HepG2 (cell line): Measurements from ENCODE around the gene ZBTB21.

ENCODE experiments used
- CBX5 ChIP-seq: sonication (generic); formaldehyde crosslinking; IDR thresholded peaks from 2 replicates; pipeline ENCODE4 v1.4.0; 2020; ENCODE audit warnings: missing genetic modification reagents, borderline replicate concordance
- CTCF ChIP-seq: sonication (generic); formaldehyde crosslinking; IDR thresholded peaks from 2 replicates; pipeline ENCODE4 v1.5.0; 2020; ENCODE audit warnings: mild to moderate bottlenecking, missing genetic modification reagents, moderate library complexity
- HDAC2 ChIP-seq: sonication (generic); formaldehyde crosslinking; IDR thresholded peaks from 2 replicates; pipeline ENCODE4 v1.4.0; 2020; ENCODE audit warnings: missing genetic modification reagents
- POLR2AphosphoS5 ChIP-seq: IDR thresholded peaks from 2 replicates; pipeline ENCODE4 v1.6.1; 2012; ENCODE audit warnings: low read depth, low read length
- ZBTB2 ChIP-seq: sonication (generic); formaldehyde crosslinking; IDR thresholded peaks from 2 replicates; pipeline ENCODE4 v1.8.0; 2022; ENCODE audit warnings: low read depth, missing genetic modification reagents
- ZFP36L1 ChIP-seq: sonication (generic); formaldehyde crosslinking; IDR thresholded peaks from 2 replicates; pipeline ENCODE4 v1.8.0; 2022; ENCODE audit warnings: mild to moderate bottlenecking, missing genetic modification reagents, moderate library complexity
- ZHX1 ChIP-seq: sonication (generic); formaldehyde crosslinking; IDR thresholded peaks from 2 replicates; pipeline ENCODE4 v1.8.1; 2022; ENCODE audit warnings: low read depth, mild to moderate bottlenecking, missing genetic modification reagents
- ZNF138 ChIP-seq: sonication (generic); formaldehyde crosslinking; IDR thresholded peaks from 2 replicates; pipeline ENCODE4 v1.5.0; 2020; ENCODE audit warnings: mild to moderate bottlenecking, low read depth, missing genetic modification reagents
- ZNF333 ChIP-seq: sonication (generic); formaldehyde crosslinking; IDR thresholded peaks from 2 replicates; pipeline ENCODE4 v1.4.0; 2020; ENCODE audit warnings: mild to moderate bottlenecking, missing genetic modification reagents, borderline replicate concordance
- TF ChIP-seq, protein P1 (sequence below): sonication (generic); formaldehyde crosslinking; IDR thresholded peaks from 2 replicates; pipeline ENCODE4 v1.4.0; 2020; ENCODE audit warnings: missing genetic modification reagents, borderline replicate concordance
- TF ChIP-seq, protein P2 (sequence below): sonication (generic); formaldehyde crosslinking; IDR thresholded peaks from 2 replicates; pipeline ENCODE4 v1.4.0; 2020; ENCODE audit warnings: missing genetic modification reagents, mild to moderate bottlenecking, borderline replicate concordance

DNA sequence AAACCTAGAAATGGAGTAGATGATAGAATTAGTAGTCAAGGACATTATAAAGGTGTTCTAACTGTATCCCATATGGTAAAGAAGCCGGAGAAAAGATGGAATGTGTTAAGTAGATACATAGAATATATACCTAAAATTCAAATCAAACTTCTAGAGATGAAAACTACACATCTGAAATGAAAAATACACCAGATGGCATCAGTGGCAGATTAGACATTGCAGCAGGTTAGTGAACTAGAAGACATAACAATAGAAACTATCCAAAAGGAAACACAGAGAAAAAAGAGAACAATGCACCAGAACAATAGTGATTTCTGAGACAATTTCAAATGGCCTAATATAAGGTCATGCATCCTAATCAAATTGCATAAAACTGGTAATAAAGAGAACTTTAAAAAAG is 26.9 kb downstream of the ZBTB21 start:
- TF ChIP-seq POLR2AphosphoS5: no peak
- no peak for TF ChIP-seq ZNF333 (CRISPR knock-in tag)
- TF ChIP-seq ZHX1 (CRISPR knock-in tag): no peak
- TF ChIP-seq, protein P1, sequence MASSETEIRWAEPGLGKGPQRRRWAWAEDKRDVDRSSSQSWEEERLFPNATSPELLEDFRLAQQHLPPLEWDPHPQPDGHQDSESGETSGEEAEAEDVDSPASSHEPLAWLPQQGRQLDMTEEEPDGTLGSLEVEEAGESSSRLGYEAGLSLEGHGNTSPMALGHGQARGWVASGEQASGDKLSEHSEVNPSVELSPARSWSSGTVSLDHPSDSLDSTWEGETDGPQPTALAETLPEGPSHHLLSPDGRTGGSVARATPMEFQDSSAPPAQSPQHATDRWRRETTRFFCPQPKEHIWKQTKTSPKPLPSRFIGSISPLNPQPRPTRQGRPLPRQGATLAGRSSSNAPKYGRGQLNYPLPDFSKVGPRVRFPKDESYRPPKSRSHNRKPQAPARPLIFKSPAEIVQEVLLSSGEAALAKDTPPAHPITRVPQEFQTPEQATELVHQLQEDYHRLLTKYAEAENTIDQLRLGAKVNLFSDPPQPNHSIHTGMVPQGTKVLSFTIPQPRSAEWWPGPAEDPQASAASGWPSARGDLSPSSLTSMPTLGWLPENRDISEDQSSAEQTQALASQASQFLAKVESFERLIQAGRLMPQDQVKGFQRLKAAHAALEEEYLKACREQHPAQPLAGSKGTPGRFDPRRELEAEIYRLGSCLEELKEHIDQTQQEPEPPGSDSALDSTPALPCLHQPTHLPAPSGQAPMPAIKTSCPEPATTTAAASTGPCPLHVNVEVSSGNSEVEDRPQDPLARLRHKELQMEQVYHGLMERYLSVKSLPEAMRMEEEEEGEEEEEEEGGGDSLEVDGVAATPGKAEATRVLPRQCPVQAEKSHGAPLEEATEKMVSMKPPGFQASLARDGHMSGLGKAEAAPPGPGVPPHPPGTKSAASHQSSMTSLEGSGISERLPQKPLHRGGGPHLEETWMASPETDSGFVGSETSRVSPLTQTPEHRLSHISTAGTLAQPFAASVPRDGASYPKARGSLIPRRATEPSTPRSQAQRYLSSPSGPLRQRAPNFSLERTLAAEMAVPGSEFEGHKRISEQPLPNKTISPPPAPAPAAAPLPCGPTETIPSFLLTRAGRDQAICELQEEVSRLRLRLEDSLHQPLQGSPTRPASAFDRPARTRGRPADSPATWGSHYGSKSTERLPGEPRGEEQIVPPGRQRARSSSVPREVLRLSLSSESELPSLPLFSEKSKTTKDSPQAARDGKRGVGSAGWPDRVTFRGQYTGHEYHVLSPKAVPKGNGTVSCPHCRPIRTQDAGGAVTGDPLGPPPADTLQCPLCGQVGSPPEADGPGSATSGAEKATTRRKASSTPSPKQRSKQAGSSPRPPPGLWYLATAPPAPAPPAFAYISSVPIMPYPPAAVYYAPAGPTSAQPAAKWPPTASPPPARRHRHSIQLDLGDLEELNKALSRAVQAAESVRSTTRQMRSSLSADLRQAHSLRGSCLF (CRISPR knock-in tag): no peak
- no peak for TF ChIP-seq CTCF (CRISPR knock-in tag)
- TF ChIP-seq ZFP36L1 (CRISPR knock-in tag): no peak
- TF ChIP-seq, protein P2, sequence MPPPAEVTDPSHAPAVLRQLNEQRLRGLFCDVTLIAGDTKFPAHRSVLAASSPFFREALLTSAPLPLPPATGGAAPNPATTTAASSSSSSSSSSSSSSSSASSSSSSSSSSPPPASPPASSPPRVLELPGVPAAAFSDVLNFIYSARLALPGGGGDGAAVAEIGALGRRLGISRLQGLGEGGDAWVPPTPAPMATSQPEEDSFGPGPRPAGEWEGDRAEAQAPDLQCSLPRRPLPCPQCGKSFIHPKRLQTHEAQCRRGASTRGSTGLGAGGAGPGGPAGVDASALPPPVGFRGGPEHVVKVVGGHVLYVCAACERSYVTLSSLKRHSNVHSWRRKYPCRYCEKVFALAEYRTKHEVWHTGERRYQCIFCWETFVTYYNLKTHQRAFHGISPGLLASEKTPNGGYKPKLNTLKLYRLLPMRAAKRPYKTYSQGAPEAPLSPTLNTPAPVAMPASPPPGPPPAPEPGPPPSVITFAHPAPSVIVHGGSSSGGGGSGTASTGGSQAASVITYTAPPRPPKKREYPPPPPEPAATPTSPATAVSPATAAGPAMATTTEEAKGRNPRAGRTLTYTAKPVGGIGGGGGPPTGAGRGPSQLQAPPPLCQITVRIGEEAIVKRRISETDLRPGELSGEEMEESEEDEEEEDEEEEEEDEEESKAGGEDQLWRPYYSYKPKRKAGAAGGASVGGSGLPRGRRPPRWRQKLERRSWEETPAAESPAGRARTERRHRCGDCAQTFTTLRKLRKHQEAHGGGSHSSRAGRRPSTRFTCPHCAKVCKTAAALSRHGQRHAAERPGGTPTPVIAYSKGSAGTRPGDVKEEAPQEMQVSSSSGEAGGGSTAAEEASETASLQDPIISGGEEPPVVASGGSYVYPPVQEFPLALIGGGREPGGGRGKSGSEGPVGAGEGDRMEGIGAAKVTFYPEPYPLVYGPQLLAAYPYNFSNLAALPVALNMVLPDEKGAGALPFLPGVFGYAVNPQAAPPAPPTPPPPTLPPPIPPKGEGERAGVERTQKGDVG (CRISPR knock-in tag): no peak
- no peak for TF ChIP-seq CBX5
- TF ChIP-seq ZBTB2 (CRISPR knock-in tag): no peak
- no peak for TF ChIP-seq ZNF138 (CRISPR knock-in tag)
- TF ChIP-seq HDAC2 (CRISPR knock-in tag): no peak
